Measurements from ENCODE around the gene CCT3. TPM values are rescaled to one million over a fixed set of nuclear protein-coding genes. Genes with fewer than 3 reads are reported as not detected.

The CCT3 gene
- total and polyA plus RNA-seq, 2 donors (not counting 1 experiment from before 2014, with no cell fraction given): 106 to 107 TPM

- Mint-ChIP-seq H3K27ac (peak overlapping the region; percentile 74), H3K4me1 (peaks cover 39% of the 10 kb centered on the region), H3K4me3 (peak overlapping the region; percentile 98), H3K9me3 (ENCODE audit: insufficient read depth) (no peaks in the 10 kb centered on the region), H3K27me3 (no peaks in the 10 kb centered on the region)
- Histone ChIP-seq H2AFZ (ENCODE audit: insufficient read depth, low read depth, low read length, poor library complexity, severe bottlenecking) (peak overlapping the region; percentile 86), H3K36me3 (replicated peaks in 1 of 2; ENCODE audit: control extremely low read depth in 1 of 2, control insufficient read depth in 1 of 2, extremely low read depth in 1 of 2, insufficient read depth in 2 of 2, low read length in 1 of 2) (peaks cover 0 to 32% of the 10 kb centered on the region in 2 experiments), H3K27me3 (replicated peaks in 1 of 4; ENCODE audit: control extremely low read depth in 1 of 4, control insufficient read depth in 3 of 4, insufficient read depth in 4 of 4, low read length in 3 of 4) (no peaks in the 10 kb centered on the region), H3K4me1 (ENCODE audit: control insufficient read depth in 2 of 2, insufficient read depth in 2 of 2, low read length in 2 of 2) (peaks cover 20 to 28% of the 10 kb centered on the region in 2 donors), H3K27ac (ENCODE audit: low read length in 2 of 2) (peak overlapping the region in 1 of 2 donors; percentile 89), H3K4me2 (replicated peaks; ENCODE audit: low read depth, low read length, poor library complexity, severe bottlenecking) (peak overlapping the region; percentile 80), H3K4me3 (ENCODE audit: control extremely low read depth in 1 of 5, extremely low read depth in 1 of 5, insufficient read depth in 1 of 5, low read depth in 2 of 5, low read length in 4 of 5) (peak overlapping the region in 4 of 5 experiments; percentile 74 to 96 (median 84)), H3K79me2 (ENCODE audit: control insufficient read depth, insufficient read depth, low read length) (peaks cover 63% of the 10 kb centered on the region), H4K20me1 (ENCODE audit: control insufficient read depth, insufficient read depth, low read length, poor library complexity, severe bottlenecking) (peaks cover 24% of the 10 kb centered on the region), H3K9me3 (ENCODE audit: control extremely low read depth in 1 of 3, control insufficient read depth in 2 of 3, insufficient read depth in 1 of 3, low read length in 2 of 3) (no peaks in the 10 kb centered on the region), H3K9ac (ENCODE audit: low read length) (peak overlapping the region; percentile 91)
- CTCF ChIA-PET: interaction anchor here (1.1 to 1.5 kb wide), 3 partner anchors 10 to 228 kb away, joined by 3 to 5 read pairs (median 4); partner anchors contain the start of gene UBQLN4
- TF ChIP-seq CTCF (IDR thresholded peaks at IDR 0.05): no peak
- TF ChIP-seq EZH2 (IDR thresholded peaks at IDR 0.05; ENCODE audit: borderline replicate concordance, insufficient read depth, low read depth, low read length, poor library complexity, severe bottlenecking): no peak
- WGBS (ENCODE audit: insufficient coverage): 34% methylated on average over 8 of the region's 8 CpGs
- ATAC-seq (ENCODE audit: low read depth): no peak
- intact Hi-C loops (cut with micrococcal nuclease): loop anchor here (5.0 kb wide), 1 partner anchor 1954 kb away; the partner anchor contains the start of gene ATP8B2
- DNase-seq: peak; percentile 42
- POLR2A ChIA-PET: interaction anchor here (0.6 to 2.8 kb wide), 3 partner anchors 9 to 117 kb away, joined by 5 to 9 read pairs (median 5); partner anchors contain the start of gene PMF1
Measured at GRCh38 chr1:156281281-156281680, 56.8 kb downstream of the CCT3 start.

DNA sequence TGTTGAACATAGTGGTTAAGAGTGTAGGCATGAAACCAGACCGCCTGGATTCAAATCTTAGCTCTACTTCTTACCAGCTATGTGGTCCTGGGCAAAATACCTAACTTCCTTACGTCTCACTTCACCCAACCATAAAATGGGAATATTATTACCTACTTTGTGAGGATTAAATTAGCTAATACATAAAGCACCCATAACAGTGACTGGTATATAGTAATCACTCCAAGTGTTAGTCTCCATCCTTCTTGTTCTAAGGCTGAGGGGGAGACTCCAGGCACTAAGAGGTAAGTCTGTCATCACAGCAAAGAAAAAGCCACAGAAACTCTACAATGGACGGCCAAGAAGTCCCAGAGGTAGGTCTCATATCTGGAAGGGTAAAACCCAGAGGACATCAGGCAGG is 58.3 kb downstream of the CCT3 start:
- DNase-seq (no peak), ATAC-seq (ENCODE audit: low read depth) (no peak)
- Mint-ChIP-seq H3K27me3 (no peaks in the 10 kb centered on the region), H3K9me3 (ENCODE audit: insufficient read depth) (no peaks in the 10 kb centered on the region), H3K4me1 (peaks cover 39% of the 10 kb centered on the region), H3K4me3 (peak overlapping the region; percentile 11), H3K27ac (no peak overlapping the region)
- ChIA-PET CTCF (interaction anchor here (1.1 to 1.4 kb wide), 4 partner anchors 9 to 59 kb away, joined by 3 to 5 read pairs (median 3); no protein-coding TSS in a partner anchor), POLR2A (interaction anchor here (0.6 kb wide), 1 partner anchor 205 kb away, joined by 5 read pairs; no protein-coding TSS in a partner anchor)
- no peaks in the 10 kb centered on the region for H3K9me3 ChIP-seq (ENCODE audit: control extremely low read depth in 1 of 3, control insufficient read depth in 2 of 3, insufficient read depth in 1 of 3, low read length in 2 of 3)
- H3K36me3 ChIP-seq (replicated peaks in 1 of 2; ENCODE audit: control extremely low read depth in 1 of 2, control insufficient read depth in 1 of 2, extremely low read depth in 1 of 2, insufficient read depth in 2 of 2, low read length in 1 of 2): peaks cover 0 to 37% of the 10 kb centered on the region in 2 experiments
- peaks cover 24% of the 10 kb centered on the region for H4K20me1 ChIP-seq (ENCODE audit: control insufficient read depth, insufficient read depth, low read length, poor library complexity, severe bottlenecking)
- intact Hi-C loops (cut with micrococcal nuclease): loop anchor here (5.0 kb wide), 1 partner anchor 1953 kb away; the partner anchor contains the start of gene ATP8B2
- H3K79me2 ChIP-seq (ENCODE audit: control insufficient read depth, insufficient read depth, low read length): peaks cover 63% of the 10 kb centered on the region
- no peak overlapping the region for H3K4me3 ChIP-seq (ENCODE audit: control extremely low read depth in 1 of 5, extremely low read depth in 1 of 5, insufficient read depth in 1 of 5, low read depth in 2 of 5, low read length in 4 of 5)
- peaks cover 20 to 28% of the 10 kb centered on the region in 2 donors for H3K4me1 ChIP-seq (ENCODE audit: control insufficient read depth in 2 of 2, insufficient read depth in 2 of 2, low read length in 2 of 2)
- TF ChIP-seq EZH2 (IDR thresholded peaks at IDR 0.05; ENCODE audit: borderline replicate concordance, insufficient read depth, low read depth, low read length, poor library complexity, severe bottlenecking): no peak
- no peak for TF ChIP-seq CTCF (IDR thresholded peaks at IDR 0.05)
- H3K4me2 ChIP-seq (replicated peaks; ENCODE audit: low read depth, low read length, poor library complexity, severe bottlenecking): no peak overlapping the region
- H3K9ac ChIP-seq (ENCODE audit: low read length): no peak overlapping the region
- 80% methylated on average over 1 of the region's 3 CpGs for WGBS (ENCODE audit: insufficient coverage)
- no peak overlapping the region for H2AFZ ChIP-seq (ENCODE audit: insufficient read depth, low read depth, low read length, poor library complexity, severe bottlenecking)
- H3K27ac ChIP-seq (ENCODE audit: low read length in 2 of 2): no peak overlapping the region
- H3K27me3 ChIP-seq (replicated peaks in 1 of 4; ENCODE audit: control extremely low read depth in 1 of 4, control insufficient read depth in 3 of 4, insufficient read depth in 4 of 4, low read length in 3 of 4): no peaks in the 10 kb centered on the region

All from B cell (primary cell).